HepG2 (cell line): ENCODE results near the gene HSPA1B. TPM values are rescaled to one million over a fixed set of nuclear protein-coding genes. Genes with fewer than 3 reads are reported as not detected.

Experiments used
- BCL6 ChIP-seq: IDR thresholded peaks from 2 replicates; pipeline ENCODE4 v1.6.1; 2016; ENCODE audit warnings: missing genetic modification reagents, missing compliant biosample characterization
- ELF1 ChIP-seq: sonication (generic); formaldehyde crosslinking; IDR thresholded peaks from 2 replicates; pipeline ENCODE4 v1.4.0; 2020; ENCODE audit warnings: missing genetic modification reagents
- HOXA5 ChIP-seq: sonication (generic); formaldehyde crosslinking; IDR thresholded peaks from 2 replicates; pipeline ENCODE4 v1.4.0; 2020; ENCODE audit warnings: missing genetic modification reagents
- MIXL1 ChIP-seq: IDR thresholded peaks from 2 replicates; pipeline ENCODE4 v1.6.1; 2016
- PAXIP1 ChIP-seq: sonication (generic); formaldehyde crosslinking; conservative IDR thresholded peaks from 2 replicates; pipeline ENCODE4 v1.4.0; 2020; ENCODE audit warnings: mild to moderate bottlenecking, missing genetic modification reagents, moderate library complexity
- TAF15 ChIP-seq: fragments of 200-400 bp; formaldehyde crosslinking; IDR thresholded peaks from one replicate; pipeline ENCODE4 v1.6.1; 2018; ENCODE audit warnings: mild to moderate bottlenecking, low read depth, low read length; ENCODE audit not compliant: poor library complexity, severe bottlenecking
- TEF ChIP-seq: sonication (generic); formaldehyde crosslinking; IDR thresholded peaks from 2 replicates; pipeline ENCODE4 v1.5.0; 2020; ENCODE audit warnings: missing genetic modification reagents
- ZEB1 ChIP-seq: IDR thresholded peaks from 2 replicates; pipeline ENCODE4 v1.6.1; 2012; ENCODE audit warnings: mild to moderate bottlenecking, low read depth, inconsistent platforms; ENCODE audit not compliant: insufficient replicate concordance
- ZFX ChIP-seq: sonication (generic); formaldehyde crosslinking; IDR thresholded peaks from 2 replicates; pipeline ENCODE4 v1.4.0; 2020; ENCODE audit warnings: mild to moderate bottlenecking, low read depth, missing genetic modification reagents, moderate library complexity
- ZHX2 ChIP-seq, 2 experiments: sonication (generic) in 1 of 2; formaldehyde crosslinking in 1 of 2; IDR thresholded peaks; 2 replicates each; pipeline versions ENCODE4 v1.6.1 to v1.9.0; 2014 to 2022; ENCODE audit warnings: antibody characterized with exemption in 1 of 2, borderline replicate concordance in 1 of 2, inconsistent platforms in 1 of 2, low read depth in 1 of 2, missing genetic modification reagents in 1 of 2
- ZNF329 ChIP-seq: sonication (generic); formaldehyde crosslinking; IDR thresholded peaks from 2 replicates; pipeline ENCODE4 v1.9.0; 2021; ENCODE audit warnings: low read depth, mild to moderate bottlenecking, missing genetic modification reagents
- ZNF543 ChIP-seq: sonication (generic); formaldehyde crosslinking; IDR thresholded peaks from 2 replicates; pipeline ENCODE4 v1.4.0; 2020; ENCODE audit warnings: mild to moderate bottlenecking, missing genetic modification reagents
- ZNF704 ChIP-seq: sonication (generic); formaldehyde crosslinking; IDR thresholded peaks from 2 replicates; pipeline ENCODE4 v1.8.1; 2023; ENCODE audit warnings: mild to moderate bottlenecking, inconsistent platforms, moderate library complexity, missing genetic modification reagents, borderline replicate concordance
- ZNF749 ChIP-seq: sonication (generic); formaldehyde crosslinking; IDR thresholded peaks from 2 replicates; pipeline ENCODE4 v1.8.0; 2022; ENCODE audit warnings: mild to moderate bottlenecking, missing genetic modification reagents, moderate library complexity, borderline replicate concordance
- ZNF775 ChIP-seq: sonication (generic); formaldehyde crosslinking; IDR thresholded peaks from 2 replicates; pipeline ENCODE4 v1.4.0; 2020; ENCODE audit warnings: missing genetic modification reagents, mild to moderate bottlenecking, moderate library complexity, borderline replicate concordance
- ZSCAN22 ChIP-seq: sonication (generic); formaldehyde crosslinking; IDR thresholded peaks from 2 replicates; pipeline ENCODE4 v1.4.0; 2020; ENCODE audit warnings: mild to moderate bottlenecking, missing genetic modification reagents
- polyA plus RNA-seq, 8 experiments: library from polyadenylated mRNA; depleted of rRNA in 3 of 8; stranded (reverse) in 7 of 8; unstranded in 1 of 8; fragments of >200 nt; fragmentation: Illumina TruSeq in 4 of 8; extraction: Trizol in 4 of 8; gene quantifications; 2 replicates each; pipeline versions ENCODE4 v1.2.1 to v1.2.3, GENCODE V29; 2011 to 2016; ENCODE audit warnings: low read depth in 4 of 8, missing spikeins in 1 of 8, mixed read lengths in 1 of 8; ENCODE audit not compliant: insufficient read depth in 1 of 8
- total RNA-seq, 5 experiments: library from RNA; depleted of rRNA; stranded (reverse); fragments of >200 nt; fragmentation: Illumina TruSeq; extraction: Trizol; gene quantifications; 2 replicates each; pipeline ENCODE4 v1.2.3, GENCODE V29; 2016; ENCODE audit warnings: low read depth in 1 of 5

Gene HSPA1B
- total and polyA plus RNA-seq, 2 of the 13 experiments (the other 11 are each of a cell fraction or from before 2014, with no cell fraction given) = 26.0 to 186 TPM

DNA sequence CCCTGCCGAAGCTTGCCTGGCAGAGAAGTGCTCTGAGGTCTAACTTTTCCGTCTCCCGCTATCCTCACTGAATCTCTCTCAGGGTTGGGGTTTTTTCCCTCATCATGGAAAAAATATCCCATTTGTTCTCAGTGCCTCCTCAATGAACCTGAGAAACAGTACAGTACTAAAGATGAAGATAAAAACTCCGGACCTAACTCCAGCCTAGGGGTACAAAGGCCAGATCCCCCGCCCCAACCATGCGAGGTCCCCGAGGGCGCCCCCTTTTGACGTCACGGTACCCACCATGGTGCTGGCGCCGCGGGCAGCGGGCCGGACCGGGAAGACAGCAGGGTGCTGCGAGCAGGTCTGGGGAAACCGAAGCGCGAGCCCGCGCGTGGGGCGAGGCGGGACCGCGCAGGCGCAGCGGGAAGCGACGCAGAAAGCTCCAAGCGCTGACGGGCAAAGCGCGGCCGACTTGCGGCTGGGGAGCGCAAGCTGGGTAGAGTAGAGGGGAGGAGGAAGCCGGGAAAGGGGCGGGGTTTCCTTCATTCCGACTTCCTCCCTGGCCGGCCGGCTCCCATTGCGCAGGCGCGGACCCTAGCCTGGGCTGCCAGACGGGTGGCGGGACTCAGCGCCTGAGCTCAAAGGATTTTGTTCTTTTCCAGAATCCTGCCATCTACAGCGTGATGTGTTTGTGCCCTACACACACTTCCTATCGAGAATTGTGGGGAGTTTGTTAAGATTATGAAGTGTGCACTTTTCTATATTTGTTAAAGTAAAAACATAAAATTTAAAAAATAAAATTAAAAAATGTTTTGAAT lies 20.9 kb upstream of the HSPA1B start, which contains the start of gene LSM2 (continued):
- TF ChIP-seq ZFX (peak; percentile 99), ZNF749 (CRISPR knock-in tag) (peak; percentile 56; the same call in 1 of the 2 replicates), ZSCAN22 (CRISPR knock-in tag) (peak; percentile 79; the same call in 1 of the 2 replicates), TAF15 (peak; percentile 93), ZNF543 (CRISPR knock-in tag) (peak; percentile 75; the same call in 1 of the 2 replicates), BCL6 (CRISPR knock-in tag) (peak; percentile 73), ELF1 (peak; percentile 82), ZNF704 (CRISPR knock-in tag) (peak; percentile 84; the same call in 1 of the 2 replicates), MIXL1 (CRISPR knock-in tag) (peak; percentile 41; the same call in 1 of the 2 replicates), ZNF329 (CRISPR knock-in tag) (0 out of 2 replicates have a peak, but pooled peaks have one; percentile 82), ZHX2 (IDR thresholded peaks at IDR 0.05; ENCODE audit: low read depth) (peak; percentile 83), ZHX2 (CRISPR knock-in tag; IDR thresholded peaks at IDR 0.05; ENCODE audit: borderline replicate concordance) (peak; percentile 64; the same call in 1 of the 2 replicates), PAXIP1 (CRISPR knock-in tag) (peak; percentile 87), TEF (CRISPR knock-in tag) (no peak), HOXA5 (CRISPR knock-in tag) (no peak; the same call in 1 of the 2 replicates), ZNF775 (CRISPR knock-in tag) (peak; percentile 92), ZEB1 (peak; percentile 74)
